Measurements from ENCODE around the gene AKT1S1.

The AKT1S1 gene

GRCh38 chr19:49863935-49864320, 13.2 kb downstream of the AKT1S1 start:
- peaks cover 0 to 39% (median 26%) of the 10 kb centered on the region in 4 donors for H3K4me1 ChIP-seq
- H3K4me3 ChIP-seq, result no peak overlapping the region
- no peak overlapping the region for H3K27ac ChIP-seq
- H3K27me3 ChIP-seq, result no peaks in the 10 kb centered on the region
- TF ChIP-seq, protein P1, sequence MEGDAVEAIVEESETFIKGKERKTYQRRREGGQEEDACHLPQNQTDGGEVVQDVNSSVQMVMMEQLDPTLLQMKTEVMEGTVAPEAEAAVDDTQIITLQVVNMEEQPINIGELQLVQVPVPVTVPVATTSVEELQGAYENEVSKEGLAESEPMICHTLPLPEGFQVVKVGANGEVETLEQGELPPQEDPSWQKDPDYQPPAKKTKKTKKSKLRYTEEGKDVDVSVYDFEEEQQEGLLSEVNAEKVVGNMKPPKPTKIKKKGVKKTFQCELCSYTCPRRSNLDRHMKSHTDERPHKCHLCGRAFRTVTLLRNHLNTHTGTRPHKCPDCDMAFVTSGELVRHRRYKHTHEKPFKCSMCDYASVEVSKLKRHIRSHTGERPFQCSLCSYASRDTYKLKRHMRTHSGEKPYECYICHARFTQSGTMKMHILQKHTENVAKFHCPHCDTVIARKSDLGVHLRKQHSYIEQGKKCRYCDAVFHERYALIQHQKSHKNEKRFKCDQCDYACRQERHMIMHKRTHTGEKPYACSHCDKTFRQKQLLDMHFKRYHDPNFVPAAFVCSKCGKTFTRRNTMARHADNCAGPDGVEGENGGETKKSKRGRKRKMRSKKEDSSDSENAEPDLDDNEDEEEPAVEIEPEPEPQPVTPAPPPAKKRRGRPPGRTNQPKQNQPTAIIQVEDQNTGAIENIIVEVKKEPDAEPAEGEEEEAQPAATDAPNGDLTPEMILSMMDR (IDR thresholded peaks at IDR 0.05), result no peak
- no peak for DNase-seq
- peaks cover 0 to 62% (median 46%) of the 10 kb centered on the region in 3 donors for H3K36me3 ChIP-seq
- intact Hi-C loops (cut with DNase I; ENCODE audit: low total_unique reads), result loop anchor here (10.0 kb wide), 1 partner anchor 99 kb away; the partner anchor contains the start of genes AP2A1 and TSKS
- H3K9me3 ChIP-seq, result no peaks in the 10 kb centered on the region

DNA sequence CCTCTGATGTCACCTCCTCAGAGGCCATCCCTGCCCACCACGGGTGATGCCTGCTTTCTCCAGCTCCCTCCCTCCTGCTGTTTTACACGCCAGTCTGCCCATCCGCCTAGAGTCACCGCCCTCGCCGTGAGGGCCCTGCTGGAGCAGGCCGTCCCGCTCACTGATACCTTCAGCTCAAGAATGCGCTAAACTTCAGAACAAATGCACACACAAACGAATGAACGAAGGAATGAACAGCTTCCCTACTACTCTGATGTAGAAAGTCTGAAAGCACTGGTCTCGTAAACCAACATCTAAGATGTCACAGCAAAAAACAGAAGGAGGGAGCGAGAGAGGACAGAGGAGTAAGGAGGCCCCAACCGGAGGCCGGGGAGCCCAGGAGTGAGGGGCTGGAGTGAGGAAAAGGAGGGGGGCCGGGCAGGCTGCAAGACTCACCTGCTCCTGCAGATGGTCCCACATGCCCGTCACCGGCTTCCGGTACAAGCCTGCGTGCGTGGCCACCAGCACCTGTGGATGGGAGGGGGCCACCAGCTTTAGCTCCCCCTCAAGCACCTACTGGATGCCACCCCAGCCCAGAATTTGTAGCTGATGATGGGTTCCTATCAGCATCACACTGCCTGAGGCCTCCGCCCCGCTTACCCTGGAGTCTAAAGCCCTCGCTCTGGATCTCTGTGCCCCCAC, 13.8 kb downstream of the AKT1S1 start:
- TF ChIP-seq, protein P1 (IDR thresholded peaks at IDR 0.05), result no peak
- no peak for DNase-seq
- no peaks in the 10 kb centered on the region for H3K27me3 ChIP-seq
- H3K36me3 ChIP-seq, result peaks cover 5 to 67% (median 50%) of the 10 kb centered on the region in 3 donors
- intact Hi-C loops (cut with DNase I; ENCODE audit: low total_unique reads), result loop anchor here (10.0 kb wide), 1 partner anchor 99 kb away; the partner anchor contains the start of genes AP2A1 and TSKS
- H3K4me1 ChIP-seq, result peaks cover 0 to 33% (median 23%) of the 10 kb centered on the region in 4 donors
- no peak overlapping the region for H3K27ac ChIP-seq
- H3K4me3 ChIP-seq, result no peak overlapping the region
- H3K9me3 ChIP-seq, result no peaks in the 10 kb centered on the region

- intact Hi-C loops (cut with DNase I; ENCODE audit: low total_unique reads), result loop anchor here (10.0 kb wide), 1 partner anchor 98 kb away; the partner anchor contains the start of genes AP2A1 and TSKS
- no peak overlapping the region for H3K27ac ChIP-seq
- peaks cover 12 to 75% (median 57%) of the 10 kb centered on the region in 3 donors for H3K36me3 ChIP-seq
- H3K4me3 ChIP-seq, result no peak overlapping the region
- TF ChIP-seq, protein P1 (IDR thresholded peaks at IDR 0.05), result no peak
- H3K27me3 ChIP-seq, result no peaks in the 10 kb centered on the region
- no peaks in the 10 kb centered on the region for H3K9me3 ChIP-seq
- DNase-seq, result no peak
- H3K4me1 ChIP-seq, result peaks cover 0 to 26% (median 21%) of the 10 kb centered on the region in 4 donors
Observed at GRCh38 chr19:49862391-49863253, 14.5 kb downstream of the AKT1S1 start.

DNA sequence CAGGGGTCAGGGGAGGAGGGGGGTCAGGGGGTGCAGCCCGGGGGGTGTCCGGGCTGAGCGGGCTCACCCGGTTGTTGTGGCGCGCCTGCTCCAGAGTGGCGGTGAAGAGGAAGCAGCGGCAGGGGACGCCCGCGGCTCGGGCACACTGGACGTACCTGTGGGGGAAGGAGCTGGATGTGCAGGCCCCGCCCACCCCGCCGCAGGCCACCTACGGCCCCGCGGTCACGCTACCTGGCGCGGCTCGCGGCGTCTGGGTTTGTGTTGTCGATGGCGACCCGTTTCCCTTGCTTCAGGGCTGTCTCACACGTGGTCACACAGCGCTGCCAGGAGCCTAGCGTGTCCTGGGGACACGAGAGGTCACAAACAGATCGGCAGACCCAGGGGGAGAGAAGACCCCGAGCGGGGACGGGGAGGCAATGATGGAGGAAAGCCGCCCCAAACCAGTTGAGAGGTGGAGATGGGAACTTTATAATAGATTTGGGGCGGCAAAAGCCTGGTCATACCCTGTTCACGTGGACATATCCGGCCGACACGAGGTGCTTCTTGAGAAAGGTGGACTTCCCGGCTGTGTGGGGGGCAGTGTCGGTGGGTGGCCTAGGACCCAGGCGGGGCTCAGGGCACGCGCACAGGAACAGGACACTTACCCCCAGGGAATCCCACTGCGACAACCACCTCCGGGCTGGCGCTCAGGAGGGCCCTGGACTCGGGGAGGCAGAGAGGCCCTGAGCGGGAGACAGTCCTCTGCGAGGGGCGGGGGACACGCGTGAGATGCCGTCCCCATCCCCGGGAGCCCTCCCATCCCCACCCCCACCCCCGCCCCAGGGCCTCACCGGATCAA, 15.4 kb downstream of the AKT1S1 start:
- Histone ChIP-seq H3K9me3 (no peaks in the 10 kb centered on the region), H3K27me3 (no peaks in the 10 kb centered on the region), H3K4me1 (peaks cover 0 to 23% (median 20%) of the 10 kb centered on the region in 4 donors), H3K27ac (peak overlapping the region in 1 of 2 donors; percentile 41), H3K36me3 (peaks cover 21 to 83% (median 66%) of the 10 kb centered on the region in 3 donors), H3K4me3 (no peak overlapping the region)
- intact Hi-C loops (cut with DNase I; ENCODE audit: low total_unique reads), result loop anchor here (10.0 kb wide), 1 partner anchor 97 kb away; the partner anchor contains the start of genes AP2A1 and TSKS
- TF ChIP-seq, protein P1 (IDR thresholded peaks at IDR 0.05), result no peak
- DNase-seq, result no peak

DNA sequence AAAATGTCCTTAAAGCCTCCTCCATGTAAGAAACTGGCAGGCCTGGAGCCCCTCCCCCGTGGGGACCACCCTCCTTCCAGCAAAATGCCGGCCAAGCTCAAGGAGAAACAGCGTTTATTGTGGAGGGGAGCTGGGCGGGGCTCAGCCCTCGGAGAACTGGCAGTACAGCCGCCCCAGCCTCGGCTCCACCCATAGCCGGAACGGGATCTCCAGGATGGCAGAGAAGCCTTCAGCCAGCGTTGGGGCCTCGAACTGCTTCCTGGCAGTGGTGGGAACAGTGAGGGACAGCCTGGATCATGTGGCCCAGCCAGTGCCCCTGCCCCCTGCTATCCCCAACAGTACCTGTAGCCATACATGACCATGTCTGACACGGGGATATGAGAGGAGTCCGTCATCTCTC, 16.0 kb downstream of the AKT1S1 start:
- TF ChIP-seq, protein P1 (IDR thresholded peaks at IDR 0.05), result no peak
- DNase-seq, result no peak
- H3K9me3 ChIP-seq, result no peaks in the 10 kb centered on the region
- peaks cover 0 to 17% (median 14%) of the 10 kb centered on the region in 4 donors for H3K4me1 ChIP-seq
- no peaks in the 10 kb centered on the region for H3K27me3 ChIP-seq
- H3K27ac ChIP-seq, result peak overlapping the region; percentile 26 to 41
- intact Hi-C loops (cut with DNase I; ENCODE audit: low total_unique reads), result loop anchor here (10.0 kb wide), 1 partner anchor 96 kb away; the partner anchor contains the start of genes AP2A1 and TSKS
- no peak overlapping the region for H3K4me3 ChIP-seq
- H3K36me3 ChIP-seq, result peaks cover 28 to 90% (median 72%) of the 10 kb centered on the region in 3 donors

All from tibial artery (tissue), 4 donors.